Neural cell (in vitro differentiated cells): ENCODE data around the gene TRAF5. TPM values are rescaled to one million over a fixed set of nuclear protein-coding genes. Genes with fewer than 3 reads are reported as not detected.

Source experiments
- H2AFZ ChIP-seq: fragments of 200-600, 300-800 bp; sonication (generic), shearing (Covaris generic); 2 replicates; pipeline ENCODE4 v1.6.0; 2014; ENCODE audit warnings: low read depth, mild to moderate bottlenecking, antibody characterized with exemption, low read length, moderate library complexity
- H3F3A ChIP-seq: fragments of 200-600 bp; shearing (Covaris generic); 2 replicates; pipeline ENCODE4 v1.6.1; 2016; ENCODE audit warnings: mild to moderate bottlenecking, moderate library complexity, mixed read lengths, antibody characterized with exemption, low read length; ENCODE audit not compliant: insufficient read depth, poor library complexity, severe bottlenecking
- H3K27ac ChIP-seq: fragments of 200-600, 300-800 bp; sonication (generic), shearing (Covaris generic); 2 replicates; pipeline ENCODE4 v1.5.1; 2014; ENCODE audit warnings: mild to moderate bottlenecking, low read length, moderate library complexity
- H3K27me3 ChIP-seq: fragments of 300-800, 200-600 bp; sonication (generic), shearing (Covaris generic); 2 replicates; pipeline ENCODE4 v1.6.0; 2014; ENCODE audit warnings: mild to moderate bottlenecking, low read depth, low read length, moderate library complexity; ENCODE audit not compliant: insufficient read depth
- H3K36me3 ChIP-seq: fragments of 300-800, 200-600 bp; sonication (generic), shearing (Covaris generic); 2 replicates; pipeline ENCODE4 v1.5.1; 2014; ENCODE audit warnings: mild to moderate bottlenecking, antibody characterized with exemption, low read length, moderate library complexity; ENCODE audit not compliant: insufficient read depth
- H3K4me2 ChIP-seq: fragments of 300-800, 200-600 bp; sonication (generic), shearing (Covaris generic); 2 replicates; pipeline ENCODE4 v1.6.0; 2014; ENCODE audit warnings: mild to moderate bottlenecking, low read length
- H3K4me3 ChIP-seq: fragments of 300-800, 200-600 bp; sonication (generic), shearing (Covaris generic); 2 replicates; pipeline ENCODE4 v1.5.1; 2014; ENCODE audit warnings: mild to moderate bottlenecking, low read length, moderate library complexity
- H3K79me2 ChIP-seq: fragments of 200-600 bp; shearing (Covaris generic); replicated peaks from 2 replicates; pipeline ENCODE4 v1.6.0; 2014; ENCODE audit warnings: mild to moderate bottlenecking, low read length, moderate library complexity; ENCODE audit not compliant: insufficient read depth
- H3K9ac ChIP-seq: fragments of 300-800, 200-600 bp; sonication (generic), shearing (Covaris generic); 2 replicates; pipeline ENCODE4 v1.6.1; 2016; ENCODE audit warnings: mild to moderate bottlenecking, low read length, mixed read lengths
- H3K9me2 ChIP-seq: fragments of 200-600 bp; shearing (Covaris generic); 2 replicates; pipeline ENCODE4 v1.6.1; 2016; ENCODE audit warnings: mild to moderate bottlenecking, low read length, mixed read lengths; ENCODE audit not compliant: insufficient read depth
- H3K9me3 ChIP-seq: fragments of 200-600, 300-800 bp; sonication (generic), shearing (Covaris generic); 2 replicates; pipeline ENCODE4 v1.6.1; 2016; ENCODE audit warnings: mild to moderate bottlenecking, mixed run types, low read length, moderate library complexity, mixed read lengths
- H4K20me1 ChIP-seq: fragments of 200-600 bp; shearing (Covaris generic); 2 replicates; pipeline ENCODE4 v1.6.1; 2016; ENCODE audit warnings: mild to moderate bottlenecking, mixed run types; ENCODE audit not compliant: insufficient read depth
- EP300 ChIP-seq: fragments of 450-650 bp; conservative IDR thresholded peaks from 2 replicates; pipeline ENCODE4 v1.6.1; 2014; ENCODE audit warnings: antibody characterized with exemption, mild to moderate bottlenecking, moderate library complexity; ENCODE audit not compliant: poor library complexity, severe bottlenecking
- EZH2 ChIP-seq: fragments of 200-600, 300-800 bp; shearing (Covaris generic), sonication (generic); IDR thresholded peaks from 2 replicates; pipeline ENCODE4 v1.6.1; 2014; ENCODE audit warnings: antibody characterized with exemption, low read length, borderline replicate concordance, mild to moderate bottlenecking; ENCODE audit not compliant: insufficient read depth, poor library complexity, severe bottlenecking
- MXI1 ChIP-seq: fragments of 450-650 bp; conservative IDR thresholded peaks from 2 replicates; pipeline ENCODE4 v1.6.1; 2014; ENCODE audit warnings: antibody characterized with exemption, mild to moderate bottlenecking; ENCODE audit not compliant: poor library complexity, severe bottlenecking
- POLR2AphosphoS5 ChIP-seq: IDR thresholded peaks from 2 replicates; pipeline ENCODE4 v1.6.1; 2012
- RAD21 ChIP-seq: fragments of 450-650 bp; conservative IDR thresholded peaks from 2 replicates; pipeline ENCODE4 v1.6.1; 2014; ENCODE audit warnings: antibody characterized with exemption, mild to moderate bottlenecking, moderate library complexity
- SMC3 ChIP-seq: fragments of 450-650 bp; conservative IDR thresholded peaks from 2 replicates; pipeline ENCODE4 v1.6.1; 2014; ENCODE audit warnings: antibody characterized with exemption, mild to moderate bottlenecking, moderate library complexity; ENCODE audit not compliant: poor library complexity
- TAF1 ChIP-seq: IDR thresholded peaks from 2 replicates; pipeline ENCODE4 v1.6.1; 2012; ENCODE audit warnings: low read depth
- polyA plus RNA-seq: library from polyadenylated mRNA; depleted of rRNA; stranded (reverse); fragments of >200 nt; gene quantifications from 2 replicates; pipeline ENCODE4 v1.2.3, GENCODE V29; 2014
- TF ChIP-seq, protein P1 (sequence below): fragments of 450-650 bp; IDR thresholded peaks from 2 replicates; pipeline ENCODE4 v1.5.1; 2014; ENCODE audit warnings: antibody characterized with exemption, mild to moderate bottlenecking, moderate library complexity; ENCODE audit not compliant: poor library complexity, severe bottlenecking
- TF ChIP-seq, protein P2 (sequence below): IDR thresholded peaks from 2 replicates; pipeline ENCODE4 v1.6.1; 2012; ENCODE audit warnings: borderline replicate concordance

The TRAF5 gene
- polyA plus RNA-seq, 1 donor from 2014 or later: 0.69 TPM

GRCh38 chr1:211344152-211344618 lies 17.6 kb downstream of the TRAF5 start:
- Histone ChIP-seq H3K9me3 (no peaks in the 10 kb centered on the region), H4K20me1 (no peaks in the 10 kb centered on the region), H3K9me2 (no peaks in the 10 kb centered on the region), H2AFZ (no peak overlapping the region), H3K36me3 (no peaks in the 10 kb centered on the region), H3K4me2 (no peak overlapping the region), H3K9ac (no peak overlapping the region), H3K27ac (no peak overlapping the region), H3K4me3 (no peak overlapping the region), H3K27me3 (no peaks in the 10 kb centered on the region), H3F3A (no peaks in the 10 kb centered on the region), H3K79me2 (no peaks in the 10 kb centered on the region)
- TF ChIP-seq, protein P1, sequence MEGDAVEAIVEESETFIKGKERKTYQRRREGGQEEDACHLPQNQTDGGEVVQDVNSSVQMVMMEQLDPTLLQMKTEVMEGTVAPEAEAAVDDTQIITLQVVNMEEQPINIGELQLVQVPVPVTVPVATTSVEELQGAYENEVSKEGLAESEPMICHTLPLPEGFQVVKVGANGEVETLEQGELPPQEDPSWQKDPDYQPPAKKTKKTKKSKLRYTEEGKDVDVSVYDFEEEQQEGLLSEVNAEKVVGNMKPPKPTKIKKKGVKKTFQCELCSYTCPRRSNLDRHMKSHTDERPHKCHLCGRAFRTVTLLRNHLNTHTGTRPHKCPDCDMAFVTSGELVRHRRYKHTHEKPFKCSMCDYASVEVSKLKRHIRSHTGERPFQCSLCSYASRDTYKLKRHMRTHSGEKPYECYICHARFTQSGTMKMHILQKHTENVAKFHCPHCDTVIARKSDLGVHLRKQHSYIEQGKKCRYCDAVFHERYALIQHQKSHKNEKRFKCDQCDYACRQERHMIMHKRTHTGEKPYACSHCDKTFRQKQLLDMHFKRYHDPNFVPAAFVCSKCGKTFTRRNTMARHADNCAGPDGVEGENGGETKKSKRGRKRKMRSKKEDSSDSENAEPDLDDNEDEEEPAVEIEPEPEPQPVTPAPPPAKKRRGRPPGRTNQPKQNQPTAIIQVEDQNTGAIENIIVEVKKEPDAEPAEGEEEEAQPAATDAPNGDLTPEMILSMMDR: no peak
- TF ChIP-seq MXI1: no peak
- TF ChIP-seq, protein P2, sequence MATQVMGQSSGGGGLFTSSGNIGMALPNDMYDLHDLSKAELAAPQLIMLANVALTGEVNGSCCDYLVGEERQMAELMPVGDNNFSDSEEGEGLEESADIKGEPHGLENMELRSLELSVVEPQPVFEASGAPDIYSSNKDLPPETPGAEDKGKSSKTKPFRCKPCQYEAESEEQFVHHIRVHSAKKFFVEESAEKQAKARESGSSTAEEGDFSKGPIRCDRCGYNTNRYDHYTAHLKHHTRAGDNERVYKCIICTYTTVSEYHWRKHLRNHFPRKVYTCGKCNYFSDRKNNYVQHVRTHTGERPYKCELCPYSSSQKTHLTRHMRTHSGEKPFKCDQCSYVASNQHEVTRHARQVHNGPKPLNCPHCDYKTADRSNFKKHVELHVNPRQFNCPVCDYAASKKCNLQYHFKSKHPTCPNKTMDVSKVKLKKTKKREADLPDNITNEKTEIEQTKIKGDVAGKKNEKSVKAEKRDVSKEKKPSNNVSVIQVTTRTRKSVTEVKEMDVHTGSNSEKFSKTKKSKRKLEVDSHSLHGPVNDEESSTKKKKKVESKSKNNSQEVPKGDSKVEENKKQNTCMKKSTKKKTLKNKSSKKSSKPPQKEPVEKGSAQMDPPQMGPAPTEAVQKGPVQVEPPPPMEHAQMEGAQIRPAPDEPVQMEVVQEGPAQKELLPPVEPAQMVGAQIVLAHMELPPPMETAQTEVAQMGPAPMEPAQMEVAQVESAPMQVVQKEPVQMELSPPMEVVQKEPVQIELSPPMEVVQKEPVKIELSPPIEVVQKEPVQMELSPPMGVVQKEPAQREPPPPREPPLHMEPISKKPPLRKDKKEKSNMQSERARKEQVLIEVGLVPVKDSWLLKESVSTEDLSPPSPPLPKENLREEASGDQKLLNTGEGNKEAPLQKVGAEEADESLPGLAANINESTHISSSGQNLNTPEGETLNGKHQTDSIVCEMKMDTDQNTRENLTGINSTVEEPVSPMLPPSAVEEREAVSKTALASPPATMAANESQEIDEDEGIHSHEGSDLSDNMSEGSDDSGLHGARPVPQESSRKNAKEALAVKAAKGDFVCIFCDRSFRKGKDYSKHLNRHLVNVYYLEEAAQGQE: no peak
- no peak for TF ChIP-seq TAF1
- TF ChIP-seq EP300: no peak
- no peak for TF ChIP-seq SMC3
- no peak for TF ChIP-seq EZH2
- TF ChIP-seq POLR2AphosphoS5: no peak
- no peak for TF ChIP-seq RAD21

GRCh38 chr1:211345719-211346118 lies 19.1 kb downstream of the TRAF5 start:
- Histone ChIP-seq H2AFZ (no peak overlapping the region), H3K9me2 (no peaks in the 10 kb centered on the region), H3F3A (no peaks in the 10 kb centered on the region), H3K9me3 (no peaks in the 10 kb centered on the region), H3K9ac (no peak overlapping the region), H4K20me1 (no peaks in the 10 kb centered on the region), H3K79me2 (no peaks in the 10 kb centered on the region), H3K4me2 (no peak overlapping the region), H3K36me3 (no peaks in the 10 kb centered on the region), H3K27me3 (no peaks in the 10 kb centered on the region), H3K4me3 (no peak overlapping the region), H3K27ac (no peak overlapping the region)
- no peak for TF ChIP-seq MXI1
- no peak for TF ChIP-seq RAD21
- no peak for TF ChIP-seq POLR2AphosphoS5
- TF ChIP-seq, protein P2: no peak
- no peak for TF ChIP-seq EP300
- no peak for TF ChIP-seq TAF1
- TF ChIP-seq SMC3: no peak
- TF ChIP-seq, protein P1: no peak
